Stimulated activated CD4-positive, alpha-beta T cell treated with anti-CD3 and anti-CD28 coated beads, Interleukin-4, amount 100 ng/mL, for 48 hours (primary cell): ENCODE data around the gene FAM156A.
"Not testable (repeated sequence)": the region's sequence is repeated elsewhere in the genome, so short reads cannot be mapped to it uniquely, and the experiment has no call there.

Experiments
- DNase-seq, 2 donors: peaks; one replicate each; pipeline ENCODE4 v3.0.0-alpha.2; 2020; ENCODE audit warnings: low read depth in 2 of 2

FAM156A gene

DNA sequence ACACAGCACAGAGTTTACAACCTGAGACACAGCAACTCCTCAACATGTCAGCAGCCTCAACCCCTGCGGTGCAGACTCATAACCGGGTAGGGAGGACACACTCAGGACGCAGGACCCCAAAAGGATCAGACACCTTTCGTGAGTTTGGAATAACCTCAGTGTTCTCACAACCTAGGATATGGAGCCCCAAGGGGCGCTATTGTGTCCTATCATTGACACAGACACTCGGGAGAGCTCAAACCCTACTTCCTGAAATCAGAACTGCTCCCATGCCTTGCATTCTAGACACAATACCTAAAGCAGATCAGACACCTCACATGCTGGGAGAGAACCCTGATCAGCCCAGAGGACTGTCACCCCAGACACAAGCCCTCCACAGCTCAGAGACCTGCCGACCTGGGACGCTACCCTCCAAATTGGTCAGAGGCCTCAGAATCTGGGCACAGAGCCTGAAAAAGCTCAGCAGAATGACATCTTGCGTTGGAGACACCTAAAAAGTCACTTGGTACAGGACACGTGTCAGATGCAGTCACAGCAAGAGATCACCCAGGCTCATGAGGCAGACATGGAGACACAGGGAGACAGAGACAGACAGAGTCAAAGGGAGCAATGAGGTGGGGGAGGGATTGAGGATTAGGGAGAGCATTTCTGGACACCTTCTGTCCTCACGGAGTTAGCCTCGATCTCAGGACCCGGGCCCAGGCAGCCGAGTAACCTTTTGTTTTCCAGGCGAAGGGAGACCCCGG is 8.8 kb upstream of the FAM156A start:
- not testable (repeated sequence) for DNase-seq

DNA sequence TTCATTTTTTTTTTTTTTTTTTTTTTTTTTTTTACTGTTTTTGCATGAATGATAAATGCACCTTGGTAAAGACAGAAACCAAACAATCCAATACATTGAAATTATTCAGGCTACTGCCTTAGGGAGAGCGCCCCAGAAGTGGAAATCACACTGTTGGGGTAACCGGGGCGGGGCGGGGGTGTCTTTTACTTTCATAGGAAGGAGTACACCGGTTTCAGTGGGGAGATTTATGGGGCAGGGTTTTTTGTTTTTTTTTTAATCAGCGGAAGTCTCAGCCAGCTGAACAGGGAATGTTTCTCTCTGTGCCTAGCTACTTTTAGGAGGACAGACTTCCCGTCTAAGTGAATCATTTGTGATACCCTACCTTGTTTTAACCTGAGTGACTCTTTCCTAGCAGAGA is 643 bp upstream of the FAM156A start:
- not testable (repeated sequence) for DNase-seq

DNA sequence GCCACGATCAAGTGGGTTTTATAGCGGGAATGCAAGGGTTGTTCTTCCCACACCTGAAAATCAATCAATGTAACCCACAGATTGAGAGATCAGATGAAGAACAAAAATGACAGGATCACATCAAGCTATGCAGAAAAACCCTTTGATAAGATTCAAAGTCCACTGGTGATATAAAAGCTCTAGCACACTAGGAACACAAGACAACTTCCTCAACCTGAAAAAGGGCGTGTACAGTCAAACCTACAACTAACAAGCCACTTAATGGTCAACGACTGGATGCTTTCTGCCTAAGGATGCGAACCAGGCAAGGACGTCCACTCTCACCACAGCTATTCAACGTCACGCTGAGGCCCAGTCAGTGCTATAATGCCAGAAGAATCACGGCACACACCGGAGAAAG is 8.4 kb downstream of the FAM156A start:
- DNase-seq: not testable (repeated sequence)

DNA sequence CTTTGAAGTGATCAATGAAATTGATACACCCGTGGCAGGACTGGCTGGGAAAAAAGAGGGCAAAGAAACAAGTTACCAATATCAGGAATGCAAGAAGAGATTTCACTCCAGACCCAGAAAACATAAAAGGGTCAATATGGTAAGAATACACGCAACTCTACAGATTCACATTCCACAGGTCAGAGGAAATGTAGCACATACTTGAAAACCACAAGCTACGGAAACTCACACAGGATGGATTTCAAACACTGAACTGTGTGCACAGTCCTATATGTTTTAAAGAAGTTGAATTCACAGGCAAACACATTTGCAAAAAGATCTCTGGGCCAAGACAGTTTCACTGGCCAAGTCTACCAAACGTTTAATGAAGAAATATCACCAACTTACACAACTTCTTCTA is 9.0 kb downstream of the FAM156A start:
- not testable (repeated sequence) for DNase-seq

DNA sequence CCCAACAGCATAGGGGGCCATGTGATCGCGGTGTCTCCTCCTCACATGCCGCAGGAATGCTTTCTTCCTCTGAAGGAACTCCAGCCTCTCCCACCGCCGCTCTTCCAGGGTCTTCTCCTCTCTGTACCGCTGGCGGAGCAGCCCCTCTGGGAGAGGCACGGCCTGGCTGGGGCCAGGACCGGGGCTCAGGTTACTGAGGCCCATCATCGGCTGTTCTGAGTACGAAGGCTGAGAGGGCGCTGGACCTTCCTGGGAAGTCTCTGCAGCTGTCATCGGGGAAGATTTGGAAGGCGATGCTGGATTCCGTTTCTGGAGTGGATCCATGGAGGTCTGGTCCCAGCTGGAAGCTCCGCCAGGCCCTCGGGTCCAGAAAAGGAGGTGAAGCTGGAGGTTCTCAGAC is 10.1 kb downstream of the FAM156A start:
- DNase-seq: not testable (repeated sequence)

DNA sequence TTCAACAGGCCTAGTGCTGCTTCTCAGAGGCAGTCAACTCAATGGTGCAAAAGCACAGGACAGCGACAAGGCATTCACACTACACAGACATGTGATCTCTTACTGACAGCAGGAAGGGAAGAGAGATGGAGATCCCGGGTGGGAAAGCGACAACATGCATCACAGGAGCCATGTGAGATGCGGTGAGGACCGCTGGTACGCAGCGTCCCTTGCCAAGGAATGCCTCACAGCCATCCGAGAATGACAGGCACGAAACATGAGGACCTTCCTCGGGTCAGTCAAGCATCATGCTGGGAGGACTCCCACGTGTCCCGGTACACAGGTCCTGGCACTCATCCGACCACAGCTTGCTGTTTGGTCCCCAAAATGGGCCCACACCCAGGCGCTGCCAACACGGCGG is 10.8 kb downstream of the FAM156A start:
- not testable (repeated sequence) for DNase-seq

DNA sequence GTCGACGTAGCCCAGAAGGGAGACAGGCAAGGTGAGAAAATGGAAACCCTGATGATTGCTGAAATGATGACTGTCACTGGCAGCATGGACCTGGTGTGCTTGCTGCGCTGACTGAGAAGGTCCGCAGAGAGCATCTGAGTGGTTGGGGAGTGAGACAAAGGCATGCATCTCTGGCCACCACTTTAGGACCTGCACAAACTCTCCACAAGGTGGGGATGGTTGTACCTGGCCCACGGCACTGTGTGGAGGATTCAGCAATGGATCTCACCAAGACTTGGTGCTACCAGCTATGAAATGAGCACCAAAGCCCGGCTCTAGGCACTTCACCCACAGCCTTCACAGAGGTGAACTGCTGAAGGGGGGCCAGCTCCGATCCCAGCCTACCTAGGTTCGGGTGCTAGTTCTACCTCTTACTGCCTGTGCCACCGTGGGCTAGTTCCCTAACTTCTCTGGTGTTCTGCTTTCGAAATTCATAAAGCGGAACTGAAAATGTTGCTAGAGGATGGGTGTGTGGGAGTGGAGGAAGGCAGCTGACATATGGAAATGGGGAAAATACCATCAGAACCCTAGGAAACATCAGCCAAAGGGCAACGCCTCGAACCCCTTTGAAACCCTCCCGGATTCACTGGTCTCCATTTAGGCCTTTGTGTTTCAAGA is 12.4 kb downstream of the FAM156A start:
- not testable (repeated sequence) for DNase-seq

DNA sequence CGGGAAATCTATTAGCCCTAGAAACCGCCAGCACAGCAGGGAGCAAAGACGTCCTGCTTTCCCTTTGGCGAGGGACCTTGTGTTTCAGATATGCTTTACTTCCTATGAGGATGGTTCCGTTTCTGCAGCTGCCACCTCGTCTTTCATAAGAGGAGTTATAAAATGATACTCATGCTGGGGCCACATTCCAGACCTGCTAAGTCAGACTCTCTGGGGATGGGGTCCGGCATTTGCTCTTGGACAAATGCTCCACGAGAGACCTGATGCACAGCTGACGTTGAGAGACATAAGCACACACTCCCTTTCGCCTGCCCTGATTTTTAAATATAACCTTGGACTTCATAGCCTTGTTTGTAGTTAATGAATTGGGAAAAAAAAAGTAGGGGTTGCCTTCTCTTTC is 16.6 kb downstream of the FAM156A start:
- not testable (repeated sequence) for DNase-seq

DNA sequence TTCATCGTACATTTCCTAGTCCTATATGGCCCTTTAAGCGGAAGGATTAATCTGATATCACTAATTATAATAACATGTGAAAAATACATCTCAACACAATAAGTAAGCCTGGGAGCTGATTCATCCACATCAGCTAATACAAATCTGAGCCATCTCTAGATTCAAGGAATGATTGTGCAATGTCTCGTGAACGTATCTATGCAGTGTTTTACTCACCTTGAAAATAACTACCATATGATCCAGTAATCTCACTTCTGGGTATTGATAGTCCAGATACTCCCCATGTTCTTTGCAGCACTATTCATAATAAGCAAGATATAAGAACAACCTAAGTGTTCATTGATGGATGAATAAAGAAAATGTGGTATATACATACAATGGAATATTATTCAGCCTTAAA is 17.6 kb downstream of the FAM156A start:
- not testable (repeated sequence) for DNase-seq

DNA sequence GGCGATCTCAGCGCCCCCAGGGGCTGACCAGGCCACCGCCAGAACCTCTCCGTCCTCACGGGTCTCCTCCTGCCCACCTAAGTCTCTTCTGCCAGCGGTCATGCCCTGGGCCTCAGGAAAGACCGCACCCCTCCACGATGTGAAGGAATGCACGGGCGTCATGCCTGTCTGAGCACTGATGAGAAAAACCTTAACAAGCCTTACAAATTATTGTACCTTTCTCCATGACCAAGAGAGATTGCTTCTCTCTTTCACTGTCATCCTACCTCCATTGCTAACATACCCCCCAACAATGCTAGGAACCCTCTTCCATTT is 22.9 kb downstream of the FAM156A start:
- not testable (repeated sequence) for DNase-seq

DNA sequence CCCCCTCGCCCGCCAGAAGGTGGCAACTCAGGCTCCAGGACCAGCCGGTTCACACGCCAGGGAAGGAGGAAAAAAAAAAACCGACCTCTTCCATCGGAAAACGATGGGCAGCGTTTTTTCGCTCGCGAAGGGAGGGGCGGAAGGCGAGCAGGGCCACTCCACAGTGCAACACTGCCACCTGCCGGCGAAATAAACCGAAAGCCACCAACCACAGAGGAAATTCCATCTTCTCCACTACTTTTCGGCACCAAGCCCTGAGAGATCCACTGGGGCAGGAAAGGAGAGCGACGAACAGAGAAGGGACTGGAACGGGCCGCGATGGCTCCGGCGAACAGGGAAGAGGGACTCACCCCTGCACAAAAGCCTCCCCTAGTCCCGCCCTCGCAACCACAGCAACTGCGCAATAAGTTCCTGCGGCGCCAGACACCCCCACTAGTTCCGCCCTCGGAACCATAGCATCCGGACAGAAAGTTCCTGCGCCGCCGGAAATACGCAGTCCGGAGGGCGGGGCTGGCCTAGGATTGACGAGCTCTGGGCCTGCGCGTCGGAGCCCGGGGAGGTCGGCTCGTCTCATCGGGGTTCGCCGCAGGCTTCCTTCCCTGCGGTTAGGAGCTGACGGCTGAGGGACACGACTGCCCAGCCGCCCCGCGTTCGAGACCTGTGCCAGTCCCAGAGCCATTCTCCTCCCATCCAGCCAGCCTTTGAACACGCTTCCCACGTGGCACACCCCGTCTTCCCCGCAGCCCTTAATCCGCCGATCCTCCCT is 23.4 kb downstream of the FAM156A start:
- DNase-seq: peak; percentile 84 to 86

DNA sequence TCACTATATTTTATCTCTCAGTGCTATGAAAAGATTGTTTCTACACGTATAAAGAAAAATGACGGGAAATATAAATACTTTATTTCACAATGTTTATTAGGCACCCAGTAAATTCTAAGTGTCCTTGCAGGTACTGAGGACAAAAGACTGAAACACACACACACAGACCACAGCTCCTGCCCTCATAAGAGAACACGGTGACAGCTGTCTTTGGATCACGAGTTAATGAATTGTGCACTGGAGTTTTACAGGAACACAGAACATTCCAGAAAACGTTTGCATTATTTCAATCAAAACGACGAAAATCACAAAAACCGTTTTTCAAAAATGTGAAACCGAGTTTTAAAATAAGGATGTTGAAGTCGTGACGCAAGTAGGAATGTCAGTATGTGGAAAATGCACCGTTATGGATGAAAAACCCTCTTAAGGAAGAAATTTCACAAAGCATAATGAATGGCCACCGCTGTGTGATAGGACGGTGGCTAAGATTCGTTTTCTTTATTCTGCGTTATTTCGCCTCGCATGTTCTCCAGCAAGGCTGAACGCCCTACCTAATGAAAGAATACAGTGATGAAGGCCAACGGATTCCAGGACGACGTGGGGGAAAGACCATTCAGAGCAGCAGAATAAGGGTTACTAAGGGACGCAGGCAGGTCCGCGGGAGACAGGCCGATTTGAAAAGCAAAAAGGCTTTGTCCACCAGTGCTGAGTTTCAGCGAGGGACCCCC is 24.2 kb downstream of the FAM156A start:
- no peak for DNase-seq

DNA sequence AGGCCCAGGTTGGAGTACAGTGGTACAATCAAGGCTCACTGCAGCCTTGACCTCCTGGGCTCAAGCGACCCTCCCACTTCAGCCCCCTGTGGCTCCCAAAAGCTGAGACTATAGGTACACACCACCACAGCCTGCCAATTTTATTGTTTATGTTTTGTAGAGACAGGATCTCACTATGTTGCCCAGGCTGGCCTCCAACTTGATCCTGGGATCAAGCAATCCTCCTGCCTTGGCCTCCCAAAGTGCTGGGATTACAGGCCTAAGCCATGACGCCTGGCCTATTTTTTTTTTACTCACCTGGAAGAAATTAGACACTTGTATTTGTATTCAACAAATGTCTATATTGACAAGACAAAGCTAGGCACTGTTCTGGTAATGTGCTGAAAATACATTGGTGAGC is 25.1 kb downstream of the FAM156A start:
- DNase-seq: no peak

DNA sequence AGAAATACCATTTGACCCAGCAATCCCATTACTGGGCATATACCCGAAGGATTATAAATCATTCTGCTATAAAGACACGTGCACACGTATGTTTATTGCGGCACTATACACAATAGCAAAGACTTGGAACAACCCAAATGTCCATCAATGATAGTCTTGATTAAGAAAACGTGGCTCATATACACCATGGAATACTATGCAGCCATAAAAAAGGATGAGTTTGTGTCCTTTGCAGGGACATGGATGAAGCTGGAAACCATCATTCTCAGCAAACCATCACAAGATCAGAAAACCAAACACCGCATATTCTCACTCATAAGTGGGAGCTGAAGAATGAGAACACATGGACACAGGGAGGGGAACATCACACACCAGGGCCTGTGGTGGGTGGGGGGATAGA is 28.1 kb downstream of the FAM156A start:
- DNase-seq: not testable (repeated sequence)

DNA sequence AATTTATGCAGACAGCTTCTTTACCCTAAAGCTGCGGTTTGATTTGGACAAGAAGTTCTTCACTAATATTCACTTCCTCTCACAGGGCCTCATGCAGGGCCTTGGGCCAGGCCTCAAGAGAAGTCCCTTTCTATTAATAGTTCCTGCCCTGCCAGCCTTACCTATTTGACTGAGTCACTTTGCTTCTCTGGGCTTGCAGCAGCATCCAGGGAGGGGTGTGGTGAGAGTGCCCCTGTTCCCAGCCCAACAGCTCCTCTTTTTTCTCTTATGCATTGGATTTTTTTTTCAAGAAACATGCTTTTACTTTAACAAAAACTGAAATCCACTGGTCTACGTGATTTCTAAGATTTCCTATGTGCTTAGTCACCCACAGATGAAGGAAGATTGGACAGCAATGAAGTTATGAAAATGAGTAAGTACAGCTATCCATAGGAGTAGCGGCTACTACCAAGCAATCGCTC is 34.5 kb downstream of the FAM156A start:
- no peak for DNase-seq

DNA sequence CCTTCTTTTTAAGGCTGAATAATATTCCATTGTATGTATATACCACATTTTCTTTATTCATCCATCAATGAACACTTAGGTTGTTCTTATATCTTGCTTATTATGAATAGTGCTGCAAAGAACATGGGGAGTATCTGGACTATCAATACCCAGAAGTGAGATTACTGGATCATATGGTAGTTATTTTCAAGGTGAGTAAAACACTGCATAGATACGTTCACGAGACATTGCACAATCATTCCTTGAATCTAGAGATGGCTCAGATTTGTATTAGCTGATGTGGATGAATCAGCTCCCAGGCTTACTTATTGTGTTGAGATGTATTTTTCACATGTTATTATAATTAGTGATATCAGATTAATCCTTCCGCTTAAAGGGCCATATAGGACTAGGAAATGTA is 43.6 kb downstream of the FAM156A start:
- not testable (repeated sequence) for DNase-seq

DNA sequence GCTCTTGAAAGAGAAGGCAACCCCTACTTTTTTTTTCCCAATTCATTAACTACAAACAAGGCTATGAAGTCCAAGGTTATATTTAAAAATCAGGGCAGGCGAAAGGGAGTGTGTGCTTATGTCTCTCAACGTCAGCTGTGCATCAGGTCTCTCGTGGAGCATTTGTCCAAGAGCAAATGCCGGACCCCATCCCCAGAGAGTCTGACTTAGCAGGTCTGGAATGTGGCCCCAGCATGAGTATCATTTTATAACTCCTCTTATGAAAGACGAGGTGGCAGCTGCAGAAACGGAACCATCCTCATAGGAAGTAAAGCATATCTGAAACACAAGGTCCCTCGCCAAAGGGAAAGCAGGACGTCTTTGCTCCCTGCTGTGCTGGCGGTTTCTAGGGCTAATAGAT is 44.6 kb downstream of the FAM156A start:
- not testable (repeated sequence) for DNase-seq

DNA sequence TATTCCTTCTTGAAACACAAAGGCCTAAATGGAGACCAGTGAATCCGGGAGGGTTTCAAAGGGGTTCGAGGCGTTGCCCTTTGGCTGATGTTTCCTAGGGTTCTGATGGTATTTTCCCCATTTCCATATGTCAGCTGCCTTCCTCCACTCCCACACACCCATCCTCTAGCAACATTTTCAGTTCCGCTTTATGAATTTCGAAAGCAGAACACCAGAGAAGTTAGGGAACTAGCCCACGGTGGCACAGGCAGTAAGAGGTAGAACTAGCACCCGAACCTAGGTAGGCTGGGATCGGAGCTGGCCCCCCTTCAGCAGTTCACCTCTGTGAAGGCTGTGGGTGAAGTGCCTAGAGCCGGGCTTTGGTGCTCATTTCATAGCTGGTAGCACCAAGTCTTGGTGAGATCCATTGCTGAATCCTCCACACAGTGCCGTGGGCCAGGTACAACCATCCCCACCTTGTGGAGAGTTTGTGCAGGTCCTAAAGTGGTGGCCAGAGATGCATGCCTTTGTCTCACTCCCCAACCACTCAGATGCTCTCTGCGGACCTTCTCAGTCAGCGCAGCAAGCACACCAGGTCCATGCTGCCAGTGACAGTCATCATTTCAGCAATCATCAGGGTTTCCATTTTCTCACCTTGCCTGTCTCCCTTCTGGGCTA is 48.9 kb downstream of the FAM156A start:
- DNase-seq: not testable (repeated sequence)

DNA sequence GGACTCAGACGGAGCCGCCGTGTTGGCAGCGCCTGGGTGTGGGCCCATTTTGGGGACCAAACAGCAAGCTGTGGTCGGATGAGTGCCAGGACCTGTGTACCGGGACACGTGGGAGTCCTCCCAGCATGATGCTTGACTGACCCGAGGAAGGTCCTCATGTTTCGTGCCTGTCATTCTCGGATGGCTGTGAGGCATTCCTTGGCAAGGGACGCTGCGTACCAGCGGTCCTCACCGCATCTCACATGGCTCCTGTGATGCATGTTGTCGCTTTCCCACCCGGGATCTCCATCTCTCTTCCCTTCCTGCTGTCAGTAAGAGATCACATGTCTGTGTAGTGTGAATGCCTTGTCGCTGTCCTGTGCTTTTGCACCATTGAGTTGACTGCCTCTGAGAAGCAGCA is 50.4 kb downstream of the FAM156A start:
- DNase-seq: not testable (repeated sequence)

DNA sequence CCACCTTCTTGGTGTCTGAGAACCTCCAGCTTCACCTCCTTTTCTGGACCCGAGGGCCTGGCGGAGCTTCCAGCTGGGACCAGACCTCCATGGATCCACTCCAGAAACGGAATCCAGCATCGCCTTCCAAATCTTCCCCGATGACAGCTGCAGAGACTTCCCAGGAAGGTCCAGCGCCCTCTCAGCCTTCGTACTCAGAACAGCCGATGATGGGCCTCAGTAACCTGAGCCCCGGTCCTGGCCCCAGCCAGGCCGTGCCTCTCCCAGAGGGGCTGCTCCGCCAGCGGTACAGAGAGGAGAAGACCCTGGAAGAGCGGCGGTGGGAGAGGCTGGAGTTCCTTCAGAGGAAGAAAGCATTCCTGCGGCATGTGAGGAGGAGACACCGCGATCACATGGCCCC is 51.2 kb downstream of the FAM156A start:
- DNase-seq: not testable (repeated sequence)

DNA sequence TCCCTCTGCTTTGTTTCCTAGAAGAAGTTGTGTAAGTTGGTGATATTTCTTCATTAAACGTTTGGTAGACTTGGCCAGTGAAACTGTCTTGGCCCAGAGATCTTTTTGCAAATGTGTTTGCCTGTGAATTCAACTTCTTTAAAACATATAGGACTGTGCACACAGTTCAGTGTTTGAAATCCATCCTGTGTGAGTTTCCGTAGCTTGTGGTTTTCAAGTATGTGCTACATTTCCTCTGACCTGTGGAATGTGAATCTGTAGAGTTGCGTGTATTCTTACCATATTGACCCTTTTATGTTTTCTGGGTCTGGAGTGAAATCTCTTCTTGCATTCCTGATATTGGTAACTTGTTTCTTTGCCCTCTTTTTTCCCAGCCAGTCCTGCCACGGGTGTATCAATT is 52.2 kb downstream of the FAM156A start:
- not testable (repeated sequence) for DNase-seq
